NCI-H82 treated with DMSO at 0.1 percent for 48 hours (cell line): ENCODE results near the gene HOXA5.

Experiments used
- DNase-seq: peaks from one replicate; lab custom pipeline; 2025; ENCODE audit not compliant: unreplicated experiment; lab: John Stamatoyannopoulos, UW

Gene HOXA5

DNA sequence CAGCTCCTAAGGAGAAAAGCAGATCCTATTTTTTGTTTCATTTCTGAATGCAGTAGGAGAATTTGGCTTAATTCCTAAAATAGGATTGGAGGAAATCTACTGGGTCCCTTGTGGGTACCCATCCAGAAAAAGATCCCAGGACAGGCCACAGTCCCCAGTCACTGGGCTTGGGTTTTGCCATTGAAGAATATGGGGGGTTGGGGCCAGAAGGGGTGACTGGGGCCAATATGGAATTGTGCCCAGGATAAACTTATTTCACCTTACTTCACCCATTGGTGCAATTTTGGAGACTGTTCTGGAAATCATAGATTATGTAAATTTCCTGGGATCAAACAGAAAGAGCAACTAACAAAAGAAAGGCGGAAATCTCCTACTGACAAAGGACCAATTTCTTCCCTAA lies 5.0 kb downstream of the HOXA5 start:
- no peak for DNase-seq

DNA sequence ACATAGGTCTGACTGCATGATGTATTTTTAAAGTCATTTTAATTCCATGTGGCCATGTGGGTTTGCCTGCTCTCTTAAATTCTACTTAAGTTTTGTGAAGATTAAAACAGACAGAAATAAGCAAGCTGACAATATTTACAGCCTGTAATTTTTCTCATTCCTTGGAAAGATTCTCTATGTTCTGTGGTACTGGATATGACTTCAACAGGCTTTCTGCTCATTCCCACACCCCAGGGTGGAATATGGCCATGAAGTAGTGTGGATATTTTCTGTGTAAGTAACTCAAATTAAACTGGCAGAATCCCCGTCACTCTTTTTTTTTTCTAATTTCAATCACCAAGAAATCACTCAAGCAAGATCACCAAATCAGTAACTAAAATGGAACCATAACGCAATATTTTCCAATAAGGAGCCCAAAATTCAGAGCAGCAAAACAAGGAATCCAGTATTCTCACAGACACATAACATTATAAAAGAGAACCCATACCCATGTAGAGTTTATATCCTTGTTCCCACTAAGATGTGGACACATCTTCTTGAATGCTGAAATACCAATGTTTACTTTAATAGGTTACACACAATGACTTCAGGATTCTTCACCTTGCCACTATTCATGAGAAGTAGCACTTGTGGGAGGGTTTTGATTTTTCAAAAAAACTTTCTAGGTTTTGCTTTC lies 5.7 kb downstream of the HOXA5 start:
- no peak for DNase-seq

DNA sequence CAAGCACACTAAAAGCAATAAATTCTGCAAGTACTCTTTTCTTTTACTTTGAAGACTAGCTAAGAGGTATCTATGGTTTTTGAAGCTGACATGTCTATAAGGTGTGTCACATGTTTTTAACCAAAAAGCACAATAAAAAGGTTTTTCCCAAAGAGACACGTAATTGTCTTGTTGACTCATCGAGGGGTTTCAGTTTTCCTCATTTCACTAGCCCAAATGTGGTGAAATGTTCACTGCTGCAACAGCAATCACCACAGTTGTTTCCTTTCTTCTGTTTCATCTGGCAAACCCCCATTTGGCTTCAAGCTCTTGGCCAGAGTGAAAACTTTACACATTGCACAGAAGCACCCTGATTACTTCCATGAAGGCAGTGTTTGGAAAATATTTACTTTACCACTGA lies 9.1 kb downstream of the HOXA5 start:
- no peak for DNase-seq

- DNase-seq = no peak
Observed at GRCh38 chr7:27133409-27134231, 9.9 kb downstream of the HOXA5 start.

- no peak for DNase-seq
Observed at GRCh38 chr7:27132978-27133377, 10.5 kb downstream of the HOXA5 start.

DNA sequence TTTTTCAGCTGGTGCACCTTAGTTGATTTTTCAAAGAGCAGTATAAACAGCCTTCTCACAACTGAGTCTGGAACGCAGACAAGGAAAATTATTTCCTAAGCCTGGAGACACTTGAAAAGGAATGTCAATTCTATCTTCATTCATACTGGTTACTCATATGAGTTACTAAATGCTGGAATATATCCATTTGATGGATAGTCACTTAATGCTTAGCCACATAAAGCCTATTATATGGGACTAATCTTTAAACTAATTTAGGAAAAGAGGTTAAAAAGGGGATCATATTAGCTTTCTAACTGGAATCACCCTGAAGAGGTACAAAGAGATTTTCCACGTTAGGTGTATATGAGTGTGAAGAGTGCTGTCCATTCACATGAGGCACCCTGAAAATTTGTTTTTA lies 11.3 kb downstream of the HOXA5 start:
- peak; percentile 35 for DNase-seq

- no peak for DNase-seq
Observed at GRCh38 chr7:27131390-27131819, 12.1 kb downstream of the HOXA5 start.

DNA sequence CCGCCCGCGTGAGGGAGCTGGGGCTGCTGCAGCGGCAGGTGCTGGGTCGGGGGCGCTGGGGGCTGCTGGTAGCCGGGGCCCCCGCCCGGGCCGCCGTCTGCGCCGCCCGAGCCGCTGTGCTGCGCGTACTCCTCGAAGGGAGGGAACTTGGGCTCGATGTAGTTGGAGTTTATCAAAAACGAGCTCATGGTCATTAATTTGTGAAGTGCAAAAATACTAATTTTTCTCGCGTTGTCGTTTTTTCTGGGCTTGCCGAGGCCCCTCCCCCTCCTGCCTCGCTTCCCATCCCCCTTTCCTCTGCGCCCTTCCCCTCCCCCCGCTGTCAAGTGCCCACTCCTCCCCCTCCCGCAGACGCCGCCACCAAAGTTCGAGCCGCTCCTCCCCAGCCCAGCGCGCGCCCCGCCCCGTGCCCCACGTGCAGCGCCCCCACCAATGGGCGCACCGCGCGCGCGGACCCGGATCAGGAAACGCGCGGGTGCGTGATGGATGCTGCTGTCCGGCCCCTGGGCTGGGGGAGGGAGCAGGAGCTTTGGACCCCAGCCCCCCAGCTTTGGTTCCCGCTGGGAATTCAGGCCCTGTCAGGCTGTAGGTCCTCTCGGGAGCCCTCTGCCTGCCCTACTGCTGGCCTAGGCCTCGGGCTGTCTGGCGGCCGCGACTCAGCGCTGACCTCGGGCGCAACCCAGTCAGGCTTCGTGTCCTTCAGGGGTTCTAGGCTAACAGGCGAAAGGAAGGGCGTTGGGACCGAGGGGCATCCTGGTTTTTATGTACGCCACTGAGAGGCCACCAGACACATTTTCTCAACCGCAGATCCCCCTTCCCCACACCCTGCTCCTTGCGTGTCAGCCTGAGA lies 12.7 kb downstream of the HOXA5 start, which contains the start of gene HOXA4:
HOXA4 (minus strand) TSS at position 218 of the 850 bp plus-strand sequence; CDS start at position 194, 24 bp downstream.
- peak; percentile 64 for DNase-seq

DNA sequence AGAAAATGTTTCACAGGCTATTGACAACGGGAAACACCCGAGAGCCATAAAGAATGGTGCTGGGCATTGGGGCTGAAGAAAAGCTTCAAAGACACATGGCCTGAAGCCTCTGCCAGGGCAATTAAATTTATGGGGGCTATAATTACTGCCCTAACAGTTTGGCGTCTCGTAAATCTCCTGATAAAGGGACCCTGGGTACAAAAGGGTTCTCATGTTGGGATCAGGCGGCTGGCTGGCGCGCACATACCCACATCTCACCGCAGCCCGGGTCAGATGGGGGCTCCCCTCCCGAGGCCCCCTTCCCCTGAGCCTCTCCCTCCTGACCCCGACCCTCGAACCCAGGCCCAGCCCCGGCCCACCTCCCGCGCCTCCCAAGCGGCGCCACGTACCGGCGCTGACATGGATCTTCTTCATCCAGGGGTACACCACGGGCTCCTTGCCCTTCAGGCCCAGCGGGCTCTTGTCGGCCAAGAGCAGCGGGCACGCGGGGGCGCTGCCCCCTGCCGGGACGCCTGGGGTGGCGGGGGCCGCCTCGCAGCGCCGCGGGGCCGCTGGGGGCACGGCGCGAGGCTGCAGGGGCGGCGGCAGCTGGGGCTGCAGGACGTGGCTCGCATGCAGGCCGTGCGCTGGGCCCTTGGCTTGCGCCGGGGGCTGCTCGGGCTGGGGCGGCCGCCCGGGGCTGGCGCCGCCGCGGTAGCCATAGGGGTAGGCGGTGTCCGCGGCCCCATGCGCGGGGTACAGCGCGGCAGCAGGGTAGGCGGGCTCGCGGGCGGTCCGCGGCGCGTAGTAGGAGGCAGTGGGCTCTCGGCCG lies 13.5 kb downstream of the HOXA5 start:
- no peak for DNase-seq

GRCh38 chr7:27128776-27129728 lies 14.4 kb downstream of the HOXA5 start:
- DNase-seq = no peak

GRCh38 chr7:27128034-27128433 lies 15.4 kb downstream of the HOXA5 start:
- no peak for DNase-seq

DNA sequence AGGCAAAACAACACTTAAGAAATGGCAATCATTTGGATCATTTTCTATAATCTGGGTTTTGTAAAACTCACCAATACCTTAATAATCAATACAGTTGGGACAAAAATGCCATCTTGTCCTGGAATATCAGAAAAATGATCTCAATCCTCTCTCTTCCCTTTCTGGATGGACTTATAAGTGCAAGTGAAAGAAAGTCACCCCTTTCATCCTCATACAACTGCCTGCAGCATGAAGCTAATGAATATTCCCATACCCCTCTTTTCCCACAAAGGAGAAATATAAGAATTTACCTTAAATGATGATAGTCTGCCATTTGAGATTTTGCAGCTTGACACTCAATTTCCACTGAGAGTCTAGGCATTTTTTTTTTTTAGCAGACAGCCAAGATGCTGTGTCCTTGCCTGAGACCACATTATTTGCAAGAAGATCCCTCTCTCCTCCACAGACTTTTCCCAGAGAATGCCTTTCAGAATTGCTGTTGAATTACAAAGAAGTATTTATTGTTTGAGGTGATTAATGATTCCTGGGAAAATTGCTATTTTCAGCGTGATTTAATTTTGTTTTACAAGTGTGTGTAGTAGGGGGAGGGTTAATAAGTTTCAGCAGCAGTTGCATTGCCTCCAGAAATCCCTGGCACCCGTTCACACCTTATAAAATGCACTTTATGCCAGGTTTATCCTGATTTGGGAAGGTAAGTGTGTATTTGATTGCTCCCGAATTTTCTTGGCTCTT lies 16.7 kb downstream of the HOXA5 start:
- no peak for DNase-seq

GRCh38 chr7:27125986-27126394 lies 17.5 kb downstream of the HOXA5 start:
- no peak for DNase-seq

DNA sequence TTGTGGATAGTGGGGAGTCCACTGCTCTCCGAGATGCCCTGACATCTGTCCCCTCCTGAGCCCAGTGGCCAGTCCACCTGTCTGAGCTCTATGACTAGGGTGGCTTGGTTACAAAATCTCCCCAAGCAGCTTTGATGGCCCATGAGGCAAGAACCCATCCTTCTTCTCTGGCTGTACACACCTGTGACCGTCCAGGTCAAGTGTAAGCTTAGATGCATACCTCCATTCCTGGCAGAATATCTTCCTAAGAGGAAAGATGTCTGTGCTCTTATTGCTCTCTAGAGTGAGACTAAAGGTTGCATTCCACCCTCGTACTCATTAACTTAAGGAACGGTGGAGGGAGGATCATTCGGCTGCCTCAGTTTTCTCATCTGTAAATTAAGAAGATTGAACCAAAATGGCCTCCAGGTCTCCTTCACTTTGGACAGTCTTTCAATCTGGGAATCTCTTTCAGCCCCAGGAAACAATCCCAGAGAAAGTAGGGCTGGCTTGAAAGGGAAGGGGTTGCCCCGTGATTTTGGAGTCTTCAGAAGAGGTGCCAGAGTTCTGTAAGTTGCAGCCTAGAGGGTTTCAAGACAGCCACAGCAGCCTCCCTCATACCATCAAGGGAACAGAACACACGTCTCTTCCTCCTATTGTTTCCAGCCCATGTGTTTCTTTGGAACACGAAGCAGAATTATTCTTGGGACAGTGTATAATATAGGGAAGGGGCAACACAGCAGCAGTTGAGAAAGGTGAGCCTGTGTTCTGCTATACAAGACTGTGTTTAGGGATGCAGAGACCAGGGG lies 18.4 kb downstream of the HOXA5 start:
- DNase-seq = no peak

DNA sequence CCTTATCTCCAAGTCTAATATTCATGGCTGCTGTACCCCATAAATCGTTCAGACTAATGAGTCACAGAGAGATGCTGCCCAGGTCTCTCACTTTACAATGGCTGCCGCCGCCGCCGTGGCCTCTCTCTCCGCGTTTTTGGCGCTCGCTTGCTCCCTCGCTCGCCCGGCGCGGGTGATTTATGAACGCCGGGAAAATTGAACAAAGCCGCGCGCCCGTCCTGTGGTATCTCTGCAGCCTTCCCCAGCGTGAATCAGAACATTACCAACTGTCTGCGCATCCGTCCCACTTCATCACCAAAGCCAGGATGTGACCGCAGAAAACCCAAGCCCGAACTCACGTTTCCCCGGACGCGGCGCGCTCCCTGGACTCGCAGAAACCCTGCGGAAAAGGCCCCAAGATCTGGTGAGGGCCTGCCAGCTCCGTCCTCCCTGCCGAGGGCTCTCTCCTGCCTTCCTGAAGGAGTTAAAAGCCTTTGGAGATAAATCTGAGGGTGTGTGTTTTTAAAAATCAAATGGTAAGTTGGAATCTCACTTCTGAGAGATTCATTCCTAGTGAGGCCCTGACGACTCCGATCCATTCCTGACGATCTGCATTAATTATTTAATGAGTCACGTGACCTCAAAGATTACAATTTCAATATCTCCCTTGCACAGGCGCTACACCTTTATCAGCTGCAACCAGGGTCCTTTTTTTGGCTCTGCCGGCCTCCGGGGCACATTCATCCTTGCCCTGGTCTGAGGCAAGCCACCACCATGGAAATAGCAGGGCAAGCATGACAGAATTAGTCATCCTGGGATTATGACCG lies 19.2 kb downstream of the HOXA5 start:
- no peak for DNase-seq

GRCh38 chr7:27123477-27124053 lies 19.9 kb downstream of the HOXA5 start:
- no peak for DNase-seq

DNA sequence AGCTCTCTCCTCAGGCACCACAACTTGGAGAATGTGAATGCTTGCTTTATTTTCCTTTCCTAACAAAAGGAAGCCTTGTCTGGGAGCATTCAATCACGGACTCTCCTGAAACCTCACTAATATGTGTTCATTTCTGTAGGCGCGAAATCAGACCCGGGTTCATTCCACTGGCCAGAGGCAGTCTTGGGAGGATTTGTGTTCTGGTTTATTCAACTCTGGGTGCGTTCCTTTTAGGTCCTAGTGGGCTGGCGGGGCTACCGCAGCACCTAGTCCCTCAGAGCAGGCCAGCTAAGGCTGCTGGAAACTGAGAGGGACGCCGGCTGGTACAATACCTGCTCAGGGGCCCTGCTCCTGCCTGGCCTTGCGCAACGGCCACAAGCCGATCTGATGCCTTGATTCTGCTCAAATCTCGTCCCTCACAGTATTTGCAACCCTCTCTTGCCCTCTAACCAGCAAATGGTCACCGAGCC lies 20.4 kb downstream of the HOXA5 start:
- DNase-seq = no peak
